ENCODE measurements around the gene BCL11A. TPM values are rescaled to one million over a fixed set of nuclear protein-coding genes. Genes with fewer than 3 reads are reported as not detected.

Gene BCL11A
- polyA plus RNA-seq, 1 experiment, result 0.60 TPM

DNA sequence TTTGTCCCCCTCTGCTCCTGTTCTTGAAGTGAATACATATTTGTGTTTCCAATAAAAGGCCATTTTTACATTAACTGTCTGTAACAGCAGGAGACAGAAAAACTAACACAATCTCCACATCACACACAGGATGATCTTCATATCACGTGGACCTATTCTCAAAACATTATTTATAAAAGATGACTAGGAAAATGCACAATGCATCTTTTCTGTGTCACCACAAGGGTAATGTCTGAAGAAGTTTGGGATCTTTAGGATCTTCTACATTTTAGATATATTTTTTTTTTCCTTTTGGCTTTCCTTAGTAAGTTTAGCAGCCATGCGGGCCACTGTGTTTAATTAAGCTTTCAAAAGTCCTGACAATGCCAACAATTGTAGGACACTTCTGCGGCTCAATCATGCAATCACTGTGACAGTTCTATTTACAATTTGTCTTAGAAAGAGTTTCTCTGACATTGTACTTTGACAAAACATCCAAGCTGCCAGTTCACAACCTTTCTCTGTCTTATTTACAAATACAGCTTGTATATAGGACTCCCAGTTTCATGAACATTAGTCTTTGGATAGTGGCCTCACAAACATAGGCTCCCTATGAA is 12.3 kb downstream of the BCL11A start:
- Histone ChIP-seq H3K4me3 (ENCODE audit: low read depth, low read length) (no peak overlapping the region), H3K36me3 (ENCODE audit: control insufficient read depth, insufficient read depth, low read length) (peaks cover 2% of the 10 kb centered on the region; the same call in 1 of the 2 replicates), H3K27me3 (ENCODE audit: control insufficient read depth, insufficient read depth, low read length) (no peaks in the 10 kb centered on the region)
- CTCF ChIA-PET, result interaction anchor here (1.4 to 3.1 kb wide), 3 partner anchors 9 to 13 kb away, joined by 4 to 15 read pairs (median 6); no protein-coding TSS in a partner anchor
- POLR2A ChIA-PET, result no interaction called here
- TF ChIP-seq, protein P1, sequence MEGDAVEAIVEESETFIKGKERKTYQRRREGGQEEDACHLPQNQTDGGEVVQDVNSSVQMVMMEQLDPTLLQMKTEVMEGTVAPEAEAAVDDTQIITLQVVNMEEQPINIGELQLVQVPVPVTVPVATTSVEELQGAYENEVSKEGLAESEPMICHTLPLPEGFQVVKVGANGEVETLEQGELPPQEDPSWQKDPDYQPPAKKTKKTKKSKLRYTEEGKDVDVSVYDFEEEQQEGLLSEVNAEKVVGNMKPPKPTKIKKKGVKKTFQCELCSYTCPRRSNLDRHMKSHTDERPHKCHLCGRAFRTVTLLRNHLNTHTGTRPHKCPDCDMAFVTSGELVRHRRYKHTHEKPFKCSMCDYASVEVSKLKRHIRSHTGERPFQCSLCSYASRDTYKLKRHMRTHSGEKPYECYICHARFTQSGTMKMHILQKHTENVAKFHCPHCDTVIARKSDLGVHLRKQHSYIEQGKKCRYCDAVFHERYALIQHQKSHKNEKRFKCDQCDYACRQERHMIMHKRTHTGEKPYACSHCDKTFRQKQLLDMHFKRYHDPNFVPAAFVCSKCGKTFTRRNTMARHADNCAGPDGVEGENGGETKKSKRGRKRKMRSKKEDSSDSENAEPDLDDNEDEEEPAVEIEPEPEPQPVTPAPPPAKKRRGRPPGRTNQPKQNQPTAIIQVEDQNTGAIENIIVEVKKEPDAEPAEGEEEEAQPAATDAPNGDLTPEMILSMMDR (IDR thresholded peaks at IDR 0.05; ENCODE audit: insufficient read depth, low read depth, low read length), result no peak
- DNase-seq (ENCODE audit: low read depth), result no peak

DNA sequence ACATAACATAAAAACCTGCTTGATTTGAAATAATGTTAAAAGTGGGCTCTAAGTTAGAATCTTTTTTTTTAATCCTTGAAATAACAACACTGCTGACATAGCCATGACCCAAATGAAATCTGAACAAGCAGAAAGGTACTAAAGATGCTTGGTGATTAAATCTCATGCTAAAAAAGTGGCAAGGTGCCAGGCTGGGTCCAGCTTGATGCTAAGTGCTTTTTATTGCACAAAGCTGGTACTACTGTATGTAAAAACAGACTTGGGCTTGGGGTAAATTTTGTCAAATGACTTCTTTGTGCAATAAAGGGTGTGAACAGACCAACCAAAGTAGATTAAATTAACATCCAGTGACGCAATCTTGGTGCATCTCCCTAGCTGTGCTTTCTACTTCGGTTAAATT is 13.4 kb downstream of the BCL11A start:
- POLR2A ChIA-PET, result no interaction called here
- Histone ChIP-seq H3K27me3 (ENCODE audit: control insufficient read depth, insufficient read depth, low read length) (no peaks in the 10 kb centered on the region), H3K4me3 (ENCODE audit: low read depth, low read length) (no peak overlapping the region), H3K36me3 (ENCODE audit: control insufficient read depth, insufficient read depth, low read length) (no peaks in the 10 kb centered on the region)
- CTCF ChIA-PET, result interaction anchor here (0.5 to 3.1 kb wide), 3 partner anchors 10 to 1548 kb away, joined by 3 to 15 read pairs (median 6); no protein-coding TSS in a partner anchor
- DNase-seq (ENCODE audit: low read depth), result no peak
- TF ChIP-seq, protein P1 (IDR thresholded peaks at IDR 0.05; ENCODE audit: insufficient read depth, low read depth, low read length), result no peak

DNA sequence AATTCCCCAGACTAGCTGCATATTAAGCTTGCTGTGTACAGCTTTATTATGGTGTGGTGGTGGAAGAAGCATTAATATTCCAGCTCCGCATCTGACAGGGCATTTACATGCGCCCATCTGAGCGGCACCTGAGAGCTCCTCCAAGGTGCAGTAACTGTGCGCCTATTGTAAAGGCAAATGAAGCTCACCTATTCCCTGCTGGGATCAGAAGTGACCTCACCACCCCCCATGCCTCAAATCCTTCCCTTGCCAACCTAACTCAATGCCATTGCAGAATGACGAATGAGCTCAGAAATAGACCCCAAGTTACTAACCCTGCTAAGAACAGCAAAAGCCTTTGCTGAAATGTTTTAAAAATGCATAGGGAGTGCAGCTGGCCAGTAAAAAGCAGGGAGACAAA is 14.3 kb downstream of the BCL11A start:
- H3K27me3 ChIP-seq (ENCODE audit: control insufficient read depth, insufficient read depth, low read length), result no peaks in the 10 kb centered on the region
- TF ChIP-seq, protein P1 (IDR thresholded peaks at IDR 0.05; ENCODE audit: insufficient read depth, low read depth, low read length), result no peak
- no peaks in the 10 kb centered on the region for H3K36me3 ChIP-seq (ENCODE audit: control insufficient read depth, insufficient read depth, low read length)
- ChIA-PET POLR2A (no interaction called here), CTCF (interaction anchor here (0.8 to 3.1 kb wide), 2 partner anchors 8 to 11 kb away, joined by 3 to 15 read pairs; no protein-coding TSS in a partner anchor)
- no peak overlapping the region for H3K4me3 ChIP-seq (ENCODE audit: low read depth, low read length)
- no peak for DNase-seq (ENCODE audit: low read depth)

DNA sequence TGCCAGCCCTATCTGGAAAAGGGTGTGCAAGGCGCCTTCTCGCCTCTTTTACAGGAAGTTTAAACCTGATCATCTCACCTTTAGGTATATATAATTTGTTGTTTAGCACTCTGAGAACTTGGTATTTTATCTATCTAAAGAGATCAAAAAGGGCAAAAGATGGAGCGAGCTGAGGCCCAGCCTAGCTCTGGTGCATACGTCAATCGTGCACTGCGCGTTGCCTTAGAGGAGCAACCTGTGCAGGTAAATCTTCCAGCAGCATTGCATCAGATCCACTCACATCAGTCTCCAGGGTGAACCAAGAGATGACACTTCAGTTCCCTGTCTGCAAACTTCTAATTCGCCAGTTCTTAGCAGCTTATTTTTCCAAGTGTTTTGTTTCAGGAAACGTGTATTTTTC is 15.4 kb downstream of the BCL11A start:
- Histone ChIP-seq H3K4me3 (ENCODE audit: low read depth, low read length) (no peak overlapping the region), H3K27me3 (ENCODE audit: control insufficient read depth, insufficient read depth, low read length) (no peaks in the 10 kb centered on the region), H3K36me3 (ENCODE audit: control insufficient read depth, insufficient read depth, low read length) (no peaks in the 10 kb centered on the region)
- POLR2A ChIA-PET, result no interaction called here
- CTCF ChIA-PET, result interaction anchor here (0.5 to 3.1 kb wide), 2 partner anchors 12 to 17 kb away, joined by 4 to 15 read pairs; no protein-coding TSS in a partner anchor
- TF ChIP-seq, protein P1 (IDR thresholded peaks at IDR 0.05; ENCODE audit: insufficient read depth, low read depth, low read length), result no peak
- no peak for DNase-seq (ENCODE audit: low read depth)

DNA sequence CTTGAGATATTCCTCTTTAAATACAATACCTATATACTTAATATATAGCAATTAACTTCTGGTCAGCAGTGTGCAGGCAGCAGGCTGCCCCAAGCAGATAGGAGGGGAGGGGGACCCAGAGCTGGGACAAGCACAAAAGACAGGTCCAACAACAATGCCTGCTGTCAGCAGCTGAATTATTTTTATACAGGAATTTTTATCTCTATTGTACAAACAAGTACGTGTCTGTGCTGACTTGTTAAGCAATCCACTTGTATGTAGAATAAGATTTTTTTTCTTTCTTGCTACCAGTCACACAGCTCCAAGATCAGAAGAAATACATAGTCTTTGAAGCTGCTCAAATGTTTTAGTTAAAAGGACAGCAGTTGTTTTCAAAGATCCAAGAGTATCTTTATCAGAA is 16.7 kb downstream of the BCL11A start:
- Histone ChIP-seq H3K36me3 (ENCODE audit: control insufficient read depth, insufficient read depth, low read length) (no peaks in the 10 kb centered on the region), H3K27me3 (ENCODE audit: control insufficient read depth, insufficient read depth, low read length) (no peaks in the 10 kb centered on the region), H3K4me3 (ENCODE audit: low read depth, low read length) (no peak overlapping the region)
- TF ChIP-seq, protein P1 (IDR thresholded peaks at IDR 0.05; ENCODE audit: insufficient read depth, low read depth, low read length), result no peak
- DNase-seq (ENCODE audit: low read depth), result no peak
- CTCF ChIA-PET, result no interaction called here
- POLR2A ChIA-PET, result interaction anchor here (0.5 kb wide), 1 partner anchor 11 kb away, joined by 17 read pairs; no protein-coding TSS in a partner anchor
